ENCODE measurements around the gene METTL9.

DNA sequence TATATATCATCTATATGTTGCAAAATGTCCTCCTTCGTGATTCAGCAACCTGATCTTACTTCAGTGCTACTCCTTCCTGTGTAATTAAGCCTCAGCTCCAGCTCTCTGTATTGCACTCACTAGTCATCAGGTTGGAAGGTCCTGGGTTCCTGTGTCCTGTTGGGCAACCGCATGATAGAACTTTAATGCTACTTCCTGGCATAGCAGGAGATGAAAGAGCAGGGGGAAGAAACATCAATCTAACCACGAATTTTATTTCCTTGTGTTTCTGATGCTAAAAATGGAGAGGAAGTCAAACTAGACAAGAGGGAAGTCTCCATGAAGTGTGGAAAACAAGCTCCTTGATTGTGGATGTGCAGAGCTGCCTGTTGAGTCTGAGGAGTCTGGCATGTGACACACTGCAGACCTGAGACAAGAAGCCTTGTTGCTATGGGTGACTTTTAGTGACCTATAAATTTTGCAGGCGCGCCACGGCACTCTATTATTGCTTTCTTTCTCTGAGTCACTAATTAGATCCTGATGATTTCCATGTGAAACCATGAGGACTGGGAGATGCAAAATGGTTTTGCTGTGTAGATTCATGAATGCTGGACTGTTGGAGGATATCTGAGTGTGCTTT is 27.4 kb downstream of the METTL9 start:
- no peak for TF ChIP-seq EZH2 (IDR thresholded peaks at IDR 0.05)
- no peak for TF ChIP-seq POLR2AphosphoS5 (IDR thresholded peaks at IDR 0.05; ENCODE audit: borderline replicate concordance, low read depth, low read length)
